ENCODE results near the gene ACVR1.

- no peak for TF ChIP-seq CTCF (IDR thresholded peaks at IDR 0.05)
- TF ChIP-seq REST (IDR thresholded peaks at IDR 0.05; ENCODE audit: insufficient read depth in 1 of 2, low read depth in 2 of 2, low read length in 1 of 2) = no peak
- TF ChIP-seq TCF7L2 (IDR thresholded peaks at IDR 0.05; ENCODE audit: low read depth, low read length) = no peak
- TF ChIP-seq POLR2AphosphoS5 (IDR thresholded peaks at IDR 0.05; ENCODE audit: low read depth, low read length) = no peak
These were observed 75.2 kb downstream of the ACVR1 start for GRCh38 chr2:157800838-157801495.

All from Panc1 (cell line).